ENCODE data around the gene TRPM2.

Gene TRPM2

DNA sequence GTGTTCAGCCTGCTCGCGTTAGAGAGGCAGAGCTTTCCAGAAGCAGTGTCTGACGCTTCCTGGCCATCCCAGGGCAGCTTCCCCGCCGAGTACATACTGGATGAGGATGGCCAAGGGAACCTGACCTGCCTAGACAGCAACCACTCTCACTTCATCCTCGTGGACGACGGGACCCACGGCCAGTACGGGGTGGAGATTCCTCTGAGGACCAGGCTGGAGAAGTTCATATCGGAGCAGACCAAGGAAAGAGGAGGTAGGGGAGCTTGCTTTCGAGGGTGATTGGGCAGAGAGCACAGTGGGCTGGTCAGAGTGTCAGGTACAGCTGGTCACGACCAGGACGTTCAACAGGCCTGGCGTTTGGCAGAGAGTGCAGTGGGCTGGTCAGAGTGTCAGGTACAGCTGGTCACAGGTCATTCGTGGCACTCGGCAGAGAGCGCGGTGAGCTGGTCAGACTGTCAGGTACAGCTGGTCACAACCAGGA, 22.4 kb downstream of the TRPM2 start:
- DNase-seq = no peak
- TF ChIP-seq POLR2A (IDR thresholded peaks at IDR 0.05; ENCODE audit: low read length) (no peak), GATA1 (IDR thresholded peaks at IDR 0.05; ENCODE audit: low read depth, low read length) (no peak)

DNA sequence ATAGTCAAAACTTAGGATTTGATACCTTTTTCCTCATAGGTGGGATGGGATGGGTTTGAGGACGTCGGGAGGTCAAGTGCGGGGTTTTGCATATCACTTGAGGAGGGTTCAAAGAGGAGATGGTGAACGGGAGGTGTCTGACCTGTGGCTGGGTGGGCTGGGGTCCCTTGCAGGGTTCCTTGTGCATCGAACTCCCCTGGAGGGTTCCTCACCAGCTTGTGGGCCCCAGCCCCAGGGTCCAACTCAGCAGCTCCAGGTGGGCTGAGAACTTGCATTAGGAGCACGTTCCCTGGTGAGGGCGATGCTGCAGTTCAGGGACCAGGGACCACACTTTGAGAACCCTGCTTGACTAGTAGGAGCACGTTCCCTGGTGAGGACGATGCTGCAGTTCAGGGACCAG, 23.2 kb downstream of the TRPM2 start:
- TF ChIP-seq GATA1 (IDR thresholded peaks at IDR 0.05; ENCODE audit: low read depth, low read length) (no peak), POLR2A (IDR thresholded peaks at IDR 0.05; ENCODE audit: low read length) (no peak)
- DNase-seq = no peak

GRCh38 chr21:44377201-44377921, 23.9 kb downstream of the TRPM2 start:
- DNase-seq = no peak
- TF ChIP-seq POLR2A (IDR thresholded peaks at IDR 0.05; ENCODE audit: low read length) (no peak), GATA1 (IDR thresholded peaks at IDR 0.05; ENCODE audit: low read depth, low read length) (no peak)

DNA sequence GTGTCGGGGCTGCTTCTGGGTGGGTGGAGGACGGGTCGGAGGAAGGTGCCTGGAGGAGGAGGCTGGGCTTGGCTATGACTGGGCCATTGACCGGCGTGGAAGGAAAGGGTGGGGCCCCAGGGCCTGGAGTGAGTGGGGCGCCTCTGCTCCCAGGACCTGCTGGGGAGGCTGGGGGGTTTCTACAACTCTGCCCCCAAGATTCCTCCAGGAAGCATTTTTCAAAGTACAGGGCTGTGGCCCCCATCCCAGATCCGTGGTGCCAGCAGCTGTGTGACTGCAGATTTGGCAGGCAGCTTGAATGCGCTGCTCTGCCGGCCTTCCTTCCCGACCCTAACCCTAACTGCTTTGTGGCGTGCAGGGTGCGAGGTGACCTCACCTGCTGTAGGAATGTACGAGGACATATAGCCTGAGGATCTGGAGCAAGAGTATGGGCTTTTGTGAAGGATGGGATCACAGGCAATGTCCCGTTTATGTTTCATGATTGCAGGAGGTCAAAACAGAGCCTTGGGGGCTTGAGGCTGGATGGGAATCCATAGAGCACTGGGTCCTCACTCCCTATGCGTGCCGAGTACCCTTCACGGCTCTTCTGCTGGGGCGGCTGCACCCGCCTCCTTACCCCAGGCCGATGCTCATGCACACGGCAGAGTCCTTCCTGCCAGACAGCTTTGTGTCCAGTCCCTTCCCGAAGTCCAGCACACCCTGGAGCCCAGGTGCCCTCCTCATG, 24.7 kb downstream of the TRPM2 start:
- no peak for DNase-seq
- TF ChIP-seq POLR2A (IDR thresholded peaks at IDR 0.05; ENCODE audit: low read length) (no peak), GATA1 (IDR thresholded peaks at IDR 0.05; ENCODE audit: low read depth, low read length) (no peak)

DNA sequence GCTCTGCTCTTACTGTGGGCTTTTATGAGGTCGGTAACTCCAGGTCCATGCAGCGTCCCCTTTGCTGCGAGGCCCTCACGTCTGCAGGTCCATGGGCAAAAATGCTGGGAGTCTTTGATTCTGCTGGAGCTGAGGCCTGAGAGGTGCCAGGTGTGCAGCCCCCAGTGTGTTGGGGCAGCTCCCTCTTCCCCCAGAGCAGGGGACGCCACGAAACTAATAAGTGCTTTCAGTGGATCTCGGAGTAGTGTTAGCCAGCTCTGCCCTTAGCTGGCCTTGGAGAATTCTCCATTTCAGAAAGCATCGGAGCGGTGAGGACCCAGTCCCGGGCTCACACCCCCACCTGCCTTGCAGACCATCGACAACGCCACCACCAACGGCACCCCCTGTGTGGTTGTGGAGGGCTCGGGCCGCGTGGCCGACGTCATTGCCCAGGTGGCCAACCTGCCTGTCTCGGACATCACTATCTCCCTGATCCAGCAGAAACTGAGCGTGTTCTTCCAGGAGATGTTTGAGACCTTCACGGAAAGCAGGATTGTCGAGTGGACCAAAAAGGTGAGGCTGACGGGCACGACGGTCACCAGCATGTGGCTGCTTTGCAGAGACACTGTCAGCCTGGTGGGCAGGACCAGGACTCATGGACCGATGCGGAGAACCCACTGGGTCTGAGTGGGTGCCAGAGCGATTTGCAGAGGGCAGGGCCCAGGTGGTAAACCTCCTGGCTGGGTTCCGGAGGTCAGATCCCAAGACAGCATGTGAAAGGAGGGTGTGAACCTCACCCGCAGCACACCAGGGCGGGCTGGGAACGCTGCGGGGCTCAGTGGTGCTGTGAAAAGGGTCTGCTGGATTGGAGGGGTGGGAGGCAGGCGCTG, 25.5 kb downstream of the TRPM2 start:
- no peak for TF ChIP-seq GATA1 (IDR thresholded peaks at IDR 0.05; ENCODE audit: low read depth, low read length)
- no peak for TF ChIP-seq POLR2A (IDR thresholded peaks at IDR 0.05; ENCODE audit: low read length)
- DNase-seq = no peak

- TF ChIP-seq POLR2A (IDR thresholded peaks at IDR 0.05; ENCODE audit: low read length) (no peak), GATA1 (IDR thresholded peaks at IDR 0.05; ENCODE audit: low read depth, low read length) (no peak)
Observed at GRCh38 chr21:44379515-44379848, 26.1 kb downstream of the TRPM2 start.

GRCh38 chr21:44379991-44380865, 26.8 kb downstream of the TRPM2 start:
- no peak for DNase-seq
- TF ChIP-seq GATA1 (IDR thresholded peaks at IDR 0.05; ENCODE audit: low read depth, low read length) = no peak
- TF ChIP-seq POLR2A (IDR thresholded peaks at IDR 0.05; ENCODE audit: low read length) = no peak

More at GRCh38 chr21:44379515-44379848, 26.1 kb downstream of the TRPM2 start:
- no peak for DNase-seq

GRCh38 chr21:44380876-44381275, 27.5 kb downstream of the TRPM2 start:
- no peak for TF ChIP-seq POLR2A (IDR thresholded peaks at IDR 0.05; ENCODE audit: low read length)
- no peak for TF ChIP-seq GATA1 (IDR thresholded peaks at IDR 0.05; ENCODE audit: low read depth, low read length)
- no peak for DNase-seq

DNA sequence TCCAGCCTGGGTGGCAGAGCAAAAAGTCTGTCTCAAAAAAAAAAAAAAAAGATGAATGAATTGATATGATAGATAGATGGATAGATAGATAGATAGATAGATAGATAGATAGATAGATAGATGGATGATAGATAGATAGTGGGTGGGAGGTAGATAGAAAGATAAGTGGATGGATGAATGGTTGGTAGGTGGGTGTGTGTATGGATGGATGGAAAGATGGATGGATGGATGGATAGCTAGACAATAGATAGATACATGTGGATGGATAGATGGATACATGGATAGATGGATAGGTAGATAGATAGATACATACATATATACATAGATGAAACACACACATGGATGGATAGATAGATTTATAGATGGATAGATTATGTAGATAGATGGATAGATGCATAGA, 28.5 kb downstream of the TRPM2 start:
- no peak for TF ChIP-seq POLR2A (IDR thresholded peaks at IDR 0.05; ENCODE audit: low read length)
- TF ChIP-seq GATA1 (IDR thresholded peaks at IDR 0.05; ENCODE audit: low read depth, low read length) = no peak
- no peak for DNase-seq

DNA sequence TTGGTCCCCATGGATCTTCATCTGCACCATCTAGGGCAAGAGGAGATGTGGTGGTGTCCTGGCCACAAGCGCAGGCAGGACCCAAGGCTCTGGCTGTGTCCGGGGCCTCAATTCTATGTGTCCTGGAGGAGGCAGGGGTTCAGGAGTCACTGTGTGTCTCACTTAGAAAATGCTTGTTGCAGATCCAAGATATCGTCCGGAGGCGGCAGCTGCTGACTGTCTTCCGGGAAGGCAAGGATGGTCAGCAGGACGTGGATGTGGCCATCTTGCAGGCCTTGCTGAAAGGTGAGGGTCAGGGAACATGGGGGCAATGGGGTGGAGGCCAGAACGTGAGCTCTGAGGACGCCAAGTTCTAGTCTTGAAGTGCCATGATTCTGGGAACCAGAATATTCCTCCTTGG, 29.1 kb downstream of the TRPM2 start:
- TF ChIP-seq GATA1 (IDR thresholded peaks at IDR 0.05; ENCODE audit: low read depth, low read length) = no peak
- no peak for TF ChIP-seq POLR2A (IDR thresholded peaks at IDR 0.05; ENCODE audit: low read length)

DNA sequence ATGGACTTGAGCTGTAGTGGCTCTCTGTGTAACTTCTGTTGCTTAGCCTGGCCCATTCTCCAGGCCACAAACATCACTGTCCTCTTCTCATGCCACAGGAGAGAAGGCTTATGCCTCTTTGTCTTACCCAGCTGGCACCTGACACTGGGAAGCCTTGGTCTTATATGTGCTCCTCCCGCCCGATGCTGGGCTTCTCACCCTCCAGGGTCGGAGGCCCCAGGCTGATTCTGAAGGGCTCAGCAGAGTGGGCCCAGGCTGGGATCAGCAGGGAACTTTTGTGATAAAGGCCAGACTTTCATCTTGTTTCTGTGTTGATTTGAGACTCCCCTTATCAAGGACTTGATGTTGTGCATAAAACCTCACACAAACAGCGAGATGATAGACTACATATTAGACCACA, 29.8 kb downstream of the TRPM2 start:
- no peak for DNase-seq
- TF ChIP-seq POLR2A (IDR thresholded peaks at IDR 0.05; ENCODE audit: low read length) (no peak), GATA1 (IDR thresholded peaks at IDR 0.05; ENCODE audit: low read depth, low read length) (no peak)

More for the DNA sequence above, 29.1 kb downstream of the TRPM2 start:
- DNase-seq = no peak

GRCh38 chr21:44384968-44385367, 31.5 kb downstream of the TRPM2 start:
- TF ChIP-seq POLR2A (IDR thresholded peaks at IDR 0.05; ENCODE audit: low read length) = no peak
- TF ChIP-seq GATA1 (IDR thresholded peaks at IDR 0.05; ENCODE audit: low read depth, low read length) = no peak

GRCh38 chr21:44389335-44389734, 35.9 kb downstream of the TRPM2 start:
- TF ChIP-seq GATA1 (IDR thresholded peaks at IDR 0.05; ENCODE audit: low read depth, low read length) (no peak), POLR2A (IDR thresholded peaks at IDR 0.05; ENCODE audit: low read length) (no peak)
- DNase-seq = no peak

More at GRCh38 chr21:44384968-44385367, 31.5 kb downstream of the TRPM2 start:
- no peak for DNase-seq
